Medulla oblongata (tissue), 1 donor: ENCODE results near the gene TBXAS1.

Source experiments
- DNase-seq: peaks from one replicate; pipeline ENCODE4 v3.0.0-alpha.2; 2015; ENCODE audit errors: extremely low spot score

The TBXAS1 gene

DNA sequence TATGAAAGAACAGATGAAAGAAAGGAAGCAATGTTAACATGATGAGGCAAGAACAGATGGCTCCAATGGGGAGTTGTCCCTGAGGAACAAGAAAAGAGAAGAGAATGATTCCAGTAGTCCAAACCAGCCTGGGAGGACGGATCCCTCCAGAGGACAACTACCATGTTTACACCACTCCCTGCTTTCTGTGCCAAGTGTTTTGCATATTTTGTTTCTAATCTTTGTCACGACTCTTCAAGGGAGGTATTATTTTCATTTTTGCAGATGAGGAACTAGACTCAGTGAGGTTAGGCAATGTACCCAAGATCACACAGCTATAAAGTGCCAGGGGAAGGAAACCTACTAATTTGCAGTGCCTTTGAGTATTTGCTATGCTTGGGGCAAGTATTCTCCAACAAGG lies 117.5 kb downstream of the TBXAS1 start:
- no peak for DNase-seq

DNA sequence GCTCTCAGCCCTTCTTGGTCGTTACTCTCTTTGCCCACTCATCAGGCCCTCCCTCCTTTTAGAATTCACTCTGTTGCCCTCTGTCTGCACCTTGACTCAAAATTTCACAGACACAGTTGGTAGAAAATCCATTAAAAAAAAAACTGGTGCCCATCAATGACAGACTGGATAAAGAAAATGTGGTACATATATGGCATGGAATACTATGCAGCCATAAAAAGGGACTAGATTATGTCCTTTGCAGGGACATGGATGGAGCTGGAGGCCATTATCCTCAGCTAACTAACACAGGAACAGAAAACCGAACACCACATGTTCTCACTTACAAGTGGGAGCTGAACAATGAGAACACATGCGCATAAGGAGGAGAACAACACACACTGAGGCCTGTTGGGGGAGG lies 118.0 kb downstream of the TBXAS1 start:
- no peak for DNase-seq

DNA sequence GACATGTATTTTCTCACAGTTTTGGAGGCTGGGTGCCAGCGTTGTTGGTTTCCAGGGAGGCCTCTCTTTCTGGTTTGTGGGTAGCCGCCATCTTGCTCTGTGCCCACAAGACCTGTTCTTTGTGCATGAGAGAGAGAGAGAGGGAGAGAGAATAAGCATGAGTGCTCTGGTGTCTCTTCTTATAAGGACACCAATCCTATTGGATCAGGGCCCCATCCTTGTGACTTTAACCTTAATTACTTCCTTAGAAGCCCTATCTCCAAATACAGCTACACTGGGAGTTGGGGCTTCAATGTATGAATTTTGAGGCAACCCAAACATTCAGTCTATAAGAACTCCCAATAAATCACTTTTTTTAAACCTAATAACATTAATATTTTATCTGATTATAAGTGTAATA lies 119.1 kb downstream of the TBXAS1 start:
- no peak for DNase-seq

DNA sequence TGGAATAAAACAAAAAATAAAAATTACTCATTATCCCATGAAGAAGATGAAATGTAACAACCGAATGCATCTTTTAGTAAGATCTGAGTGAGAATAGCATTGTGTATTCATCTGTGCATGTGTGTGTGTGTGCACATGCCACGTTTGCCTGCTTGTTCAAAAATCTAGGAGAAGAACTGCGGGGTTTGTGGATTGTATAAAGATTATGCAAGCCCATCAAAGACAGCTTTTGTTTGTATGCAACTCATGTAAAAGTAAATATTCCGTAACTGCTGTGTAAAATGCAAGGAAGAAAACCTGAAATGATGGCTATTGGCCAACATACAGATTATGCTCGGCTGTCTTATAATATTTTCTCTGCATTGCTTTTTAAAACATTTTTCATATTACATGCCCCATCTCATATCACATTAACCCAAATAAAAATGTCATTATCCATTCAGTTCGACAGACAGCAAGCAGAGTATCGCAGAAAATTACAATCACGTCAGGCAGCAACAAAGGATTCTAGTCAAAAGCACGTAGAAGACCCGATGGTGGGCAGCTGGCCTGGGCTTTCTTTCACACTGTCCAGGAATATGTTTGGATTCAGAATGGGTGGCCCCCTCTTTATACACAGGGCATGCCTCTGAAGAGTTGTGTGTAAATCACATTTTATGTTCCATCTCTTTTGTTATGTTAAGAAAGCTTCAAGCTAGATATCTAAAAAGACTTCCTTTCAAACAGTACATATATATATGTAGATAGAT lies 119.7 kb downstream of the TBXAS1 start:
- no peak for DNase-seq

DNA sequence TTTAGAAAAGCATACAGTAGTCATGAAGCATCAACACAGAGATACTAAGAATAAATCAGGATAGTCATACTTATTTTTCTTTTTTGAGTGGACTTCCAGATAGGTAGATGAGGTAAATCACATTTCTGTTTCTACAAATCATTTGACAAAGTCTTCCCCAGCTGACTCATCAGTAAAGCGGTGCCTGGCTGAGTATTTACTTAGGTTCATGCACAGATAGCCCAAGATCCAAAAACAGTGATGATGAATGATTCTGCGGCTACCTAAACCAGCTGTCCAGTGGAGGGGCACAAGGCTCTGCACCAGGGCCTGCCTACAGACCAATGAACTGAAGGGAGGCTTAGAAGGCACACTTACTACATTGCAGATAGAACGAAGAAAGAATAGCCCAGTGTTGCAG lies 120.6 kb downstream of the TBXAS1 start:
- no peak for DNase-seq

DNA sequence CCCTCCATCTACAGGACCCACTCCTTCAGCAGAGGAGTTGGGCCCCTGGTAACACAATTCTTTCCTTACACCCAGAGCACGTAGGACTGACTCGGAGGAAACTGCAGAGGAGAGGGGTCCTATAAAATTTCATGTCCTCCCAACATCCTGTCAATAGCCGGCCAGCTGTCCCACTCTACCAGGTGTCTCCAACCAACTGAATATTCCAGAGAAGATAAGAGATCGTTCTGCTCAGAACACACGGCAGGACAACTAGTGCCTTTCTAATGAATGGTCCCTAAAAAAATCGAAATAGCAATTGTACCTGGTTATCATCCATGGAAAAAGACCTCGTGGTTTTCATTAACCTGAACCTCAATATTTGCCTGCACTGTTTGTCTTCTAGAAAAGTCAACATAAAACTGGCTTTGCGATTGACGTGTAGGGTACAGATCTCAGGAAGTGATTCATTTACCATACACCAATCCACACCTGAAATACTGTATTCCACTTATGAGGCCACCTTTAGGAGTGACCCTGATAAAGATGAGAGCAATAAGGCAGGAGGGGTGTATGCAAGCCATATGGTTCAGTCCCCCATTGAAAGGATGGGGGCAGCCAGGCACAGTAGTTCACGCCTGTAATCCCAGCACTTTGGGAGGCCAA lies 121.9 kb downstream of the TBXAS1 start:
- no peak for DNase-seq

DNA sequence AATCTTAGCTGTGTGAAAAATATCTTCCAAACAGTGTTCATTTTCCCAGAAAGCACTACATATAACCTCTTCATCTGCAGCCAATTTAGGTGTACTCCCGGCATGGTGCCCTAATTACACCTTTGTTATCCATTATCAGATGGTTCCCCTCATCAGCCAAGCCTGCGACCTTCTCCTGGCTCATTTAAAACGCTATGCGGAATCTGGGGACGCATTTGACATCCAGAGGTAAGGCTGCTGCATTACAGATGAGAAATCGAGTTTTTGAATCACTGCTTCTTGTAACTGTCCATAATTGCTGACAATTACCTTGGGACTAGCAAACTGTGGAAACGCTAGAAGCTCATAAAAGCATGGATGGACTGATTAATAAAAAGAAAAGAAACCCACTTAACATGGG lies 124.2 kb downstream of the TBXAS1 start:
- no peak for DNase-seq

DNA sequence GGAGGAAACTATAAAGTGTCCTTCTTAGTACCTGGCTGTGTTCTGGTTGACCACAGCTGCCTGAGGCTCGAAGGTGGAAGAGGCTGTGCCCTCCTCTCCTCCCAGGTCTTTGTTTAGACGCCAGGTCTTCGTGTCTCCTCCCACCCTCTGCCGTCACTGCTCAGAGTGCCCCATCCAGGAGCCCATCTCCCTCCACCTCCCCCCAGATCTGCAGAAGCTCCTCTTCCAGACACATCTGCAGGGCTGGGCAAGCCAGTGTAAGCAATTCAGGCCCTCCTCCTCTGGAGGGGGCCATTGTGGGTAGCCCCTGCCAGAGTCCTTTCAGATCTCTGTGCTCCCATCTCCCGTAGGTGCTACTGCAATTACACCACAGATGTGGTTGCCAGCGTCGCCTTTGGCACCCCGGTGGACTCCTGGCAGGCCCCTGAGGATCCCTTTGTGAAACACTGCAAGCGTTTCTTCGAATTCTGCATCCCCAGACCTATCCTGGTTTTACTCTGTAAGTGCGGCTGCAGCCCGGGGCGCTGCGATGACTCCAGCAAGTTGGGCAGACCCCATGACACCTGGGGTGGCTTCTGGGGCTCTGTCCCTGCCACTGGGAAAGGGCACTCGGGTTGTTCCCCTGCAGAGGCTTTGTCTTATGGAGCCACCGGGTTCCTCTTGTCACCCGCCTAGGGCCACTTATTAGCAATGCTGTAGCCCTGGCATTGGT lies 126.2 kb downstream of the TBXAS1 start:
- no peak for DNase-seq

DNA sequence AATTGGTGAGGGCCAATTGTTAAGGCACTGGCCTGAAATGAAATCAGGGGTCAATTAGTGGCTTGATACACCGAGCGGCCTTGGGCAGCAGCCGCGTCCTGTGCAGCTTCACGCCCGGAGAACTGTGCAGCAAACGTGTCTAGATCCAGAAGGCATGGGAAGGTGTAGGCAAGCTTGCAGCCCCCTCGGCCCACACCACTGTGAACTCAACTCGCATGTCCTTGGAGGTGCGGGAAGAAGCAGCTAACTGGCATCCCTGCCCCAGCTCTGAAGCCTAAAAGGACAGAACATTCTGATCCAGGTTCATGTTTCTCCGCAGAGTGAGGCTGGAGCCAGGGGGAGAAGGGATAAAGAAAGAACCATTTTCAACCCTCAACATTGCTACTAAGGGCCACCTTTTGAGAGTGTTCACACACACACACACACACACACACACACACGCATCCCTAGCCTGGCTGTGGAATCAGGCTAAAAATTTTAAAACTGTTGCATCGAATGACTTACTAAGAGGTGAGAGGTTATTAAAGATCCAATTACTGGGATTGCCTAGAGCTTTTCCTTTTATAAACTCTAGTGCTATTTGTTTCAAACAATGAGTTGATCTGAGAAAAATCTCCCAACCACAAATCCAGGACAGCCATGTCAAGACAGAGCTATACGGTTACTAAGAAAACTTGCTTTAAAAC lies 129.7 kb downstream of the TBXAS1 start:
- DNase-seq = no peak

DNA sequence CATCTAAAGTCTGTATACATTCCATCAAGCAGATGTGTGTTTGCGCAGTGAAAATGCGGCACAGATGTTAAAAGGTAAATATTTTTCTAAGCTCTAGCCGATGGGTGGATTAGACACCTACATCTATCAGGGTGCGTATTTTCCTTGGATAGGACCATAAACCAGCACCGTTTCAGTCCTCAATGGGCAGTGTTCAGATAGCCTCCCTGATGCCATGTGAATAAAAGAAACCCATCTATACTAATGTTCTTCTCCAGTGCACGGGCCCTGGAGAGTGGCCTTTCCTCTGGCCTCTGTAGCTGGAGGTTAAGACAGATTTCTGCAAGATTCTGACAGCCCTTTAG lies 130.2 kb downstream of the TBXAS1 start:
- DNase-seq = no peak

DNA sequence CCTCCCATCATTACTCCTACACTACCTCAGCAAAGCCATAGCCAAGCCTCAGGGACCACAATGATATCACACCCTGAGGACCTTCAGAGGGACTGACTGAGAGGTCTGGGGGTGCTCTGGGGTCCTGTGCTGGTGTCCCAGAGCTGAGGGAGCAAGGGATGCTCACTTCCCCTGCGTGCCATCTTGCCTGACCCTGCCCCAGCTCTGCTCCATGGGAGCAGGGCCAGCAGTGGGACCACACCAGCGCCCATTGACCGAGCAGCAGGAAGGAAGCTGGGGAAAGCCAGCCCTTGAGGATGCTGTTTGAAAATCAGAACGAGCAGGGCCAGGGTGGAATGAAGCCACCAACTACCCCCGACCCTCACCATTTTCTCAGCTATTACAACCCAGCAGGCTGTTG lies 130.7 kb downstream of the TBXAS1 start:
- no peak for DNase-seq

DNA sequence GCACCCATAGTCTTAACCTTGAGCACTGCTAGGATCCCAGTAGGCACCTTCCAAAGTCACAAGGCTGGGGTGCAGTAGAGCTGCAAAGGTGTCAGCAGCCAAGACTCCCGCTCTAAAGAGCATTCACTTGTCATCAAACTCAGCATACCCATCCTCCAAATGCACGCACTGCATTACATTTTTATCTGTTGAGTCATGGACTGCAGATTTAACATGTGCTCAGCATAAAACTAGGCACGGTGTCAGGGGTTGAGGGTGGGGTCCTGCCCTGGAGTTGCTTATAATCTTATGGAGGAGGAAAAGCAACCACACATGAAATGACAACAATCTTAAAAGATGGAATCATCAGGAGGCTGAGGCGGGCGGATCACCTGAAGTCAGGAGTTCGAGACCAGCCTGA lies 131.1 kb downstream of the TBXAS1 start:
- no peak for DNase-seq

DNA sequence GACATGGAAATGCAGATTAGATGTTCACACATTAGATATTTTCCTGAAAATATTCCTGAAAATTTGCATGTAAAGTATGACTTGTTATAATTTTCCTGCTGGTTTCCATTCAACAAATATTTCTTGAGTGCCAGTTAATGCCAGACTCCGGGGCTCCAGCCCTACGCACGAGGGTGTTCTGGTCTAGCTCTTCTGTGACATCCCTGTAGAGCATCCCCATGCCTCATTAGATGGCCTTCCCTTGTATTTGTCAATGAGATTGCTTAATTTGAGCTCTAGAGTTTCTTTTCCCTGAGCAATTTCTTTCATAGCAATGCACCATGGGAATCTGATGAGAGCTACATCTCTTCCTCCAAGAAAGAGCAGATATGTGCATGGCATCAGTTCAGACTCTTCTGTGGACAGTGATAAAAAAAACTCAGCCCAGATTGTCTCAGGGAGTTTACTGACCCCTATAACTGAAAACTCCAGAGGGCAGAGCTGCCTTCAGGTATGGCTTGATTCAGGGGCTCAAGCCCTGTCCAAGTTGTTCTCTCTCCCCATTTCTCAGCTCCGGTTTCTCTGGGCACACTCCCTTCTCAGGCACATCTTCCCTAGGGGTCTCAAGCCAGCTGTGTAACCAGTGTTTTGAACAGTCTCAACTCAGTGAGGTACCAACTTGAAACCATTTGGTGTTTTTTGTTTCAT lies 137.0 kb downstream of the TBXAS1 start:
- no peak for DNase-seq

DNA sequence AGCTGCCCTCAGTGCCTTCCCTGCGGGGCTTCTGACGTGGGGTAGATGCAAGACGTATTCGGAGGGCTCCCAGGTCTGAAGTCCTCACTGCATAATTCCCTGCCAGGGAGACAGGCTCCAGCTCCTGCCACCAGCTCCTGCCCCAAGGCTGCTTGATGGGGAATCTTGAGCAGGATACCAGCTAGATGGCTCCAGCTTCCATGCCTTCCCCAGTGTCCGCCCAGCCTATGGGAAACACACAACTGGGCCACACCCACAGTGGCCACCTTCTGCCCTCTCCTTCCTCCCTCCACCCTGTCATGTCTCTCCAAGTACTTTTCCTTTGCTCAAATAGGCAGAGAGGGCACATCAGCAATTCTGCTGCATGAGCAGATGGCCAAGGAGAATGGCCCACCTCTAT lies 137.9 kb downstream of the TBXAS1 start:
- DNase-seq = no peak

DNA sequence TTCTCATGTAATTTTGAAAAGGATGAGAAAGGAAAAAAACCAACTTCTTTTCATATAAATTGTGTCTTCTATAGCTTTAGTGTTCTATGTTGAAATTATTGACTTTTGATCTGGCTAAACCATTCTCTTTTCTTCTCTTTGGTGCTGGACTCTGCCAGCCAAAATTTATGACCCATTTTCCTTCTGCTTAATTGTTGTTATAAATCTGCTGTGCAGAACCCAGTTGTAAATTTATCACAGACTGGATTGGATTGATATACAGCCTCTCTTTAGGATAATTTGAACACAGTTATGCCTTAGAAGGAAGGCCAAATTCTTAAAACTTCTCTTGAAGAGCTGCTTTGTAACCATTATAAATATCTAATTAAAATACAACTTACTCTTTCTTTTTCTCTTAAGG lies 139.9 kb downstream of the TBXAS1 start:
- DNase-seq = no peak

DNA sequence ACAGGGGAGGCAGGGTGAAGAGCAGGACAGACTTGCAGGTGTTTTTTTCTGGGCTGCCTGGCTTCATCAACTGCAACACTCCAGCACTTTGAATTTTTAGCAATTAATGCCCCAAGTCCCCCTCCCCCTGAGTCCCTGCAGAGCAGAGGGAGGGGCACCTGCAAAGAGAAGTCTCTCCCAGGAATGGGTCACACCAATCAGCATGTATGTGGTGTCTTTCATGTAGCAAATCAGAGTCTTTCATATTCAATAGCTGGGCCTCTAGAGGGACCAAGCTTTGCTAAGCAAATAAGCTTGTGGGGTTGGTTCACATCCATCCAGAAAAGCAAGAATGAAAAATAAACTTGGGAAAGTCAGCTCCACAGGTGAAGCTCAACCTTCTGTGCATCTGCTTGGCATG lies 143.0 kb downstream of the TBXAS1 start:
- DNase-seq = no peak

DNA sequence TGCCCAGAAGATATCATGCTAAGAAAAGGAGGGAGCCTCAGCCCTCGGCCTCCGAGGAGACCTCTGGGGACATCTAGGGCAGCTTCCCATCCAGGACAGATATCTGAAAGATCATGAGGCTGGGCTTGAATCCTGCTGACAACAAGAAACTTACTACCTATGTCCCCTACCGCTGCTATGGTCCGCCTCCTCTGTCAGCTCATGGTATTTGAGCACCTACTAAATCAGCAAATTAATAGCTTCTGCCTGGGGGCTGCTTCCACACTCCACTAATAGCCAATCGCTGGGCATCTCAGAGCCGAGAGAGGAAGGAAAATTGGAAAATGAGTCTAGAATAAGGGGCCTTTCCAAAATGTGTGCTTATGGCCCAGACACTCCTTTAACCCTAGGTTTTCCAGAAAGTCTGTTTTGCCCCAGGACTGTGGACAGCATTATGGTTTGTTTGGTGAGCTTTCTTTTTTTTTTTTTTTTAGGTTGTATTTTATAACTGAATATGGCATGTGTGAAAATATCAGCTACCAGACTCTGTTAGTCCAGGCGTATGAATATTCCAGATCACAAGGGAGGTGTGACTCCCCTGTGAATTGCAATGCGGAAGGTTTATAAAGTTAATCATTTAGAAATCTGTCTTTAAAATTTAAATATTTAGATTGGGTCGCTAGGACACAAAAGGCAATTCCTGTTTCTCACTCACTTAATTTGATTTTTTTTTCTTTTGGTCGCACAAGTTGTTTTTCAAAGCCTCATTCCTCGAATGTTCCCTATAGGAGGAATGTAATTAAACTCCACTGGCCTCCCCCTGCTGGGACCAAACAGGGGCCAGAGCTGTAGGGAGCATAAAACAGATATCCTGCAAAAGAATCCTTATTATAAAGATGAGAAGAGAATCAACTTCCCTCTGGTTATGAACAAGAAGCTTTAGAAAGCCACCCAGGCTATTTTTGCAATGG lies 144.3 kb downstream of the TBXAS1 start:
- no peak for DNase-seq

DNA sequence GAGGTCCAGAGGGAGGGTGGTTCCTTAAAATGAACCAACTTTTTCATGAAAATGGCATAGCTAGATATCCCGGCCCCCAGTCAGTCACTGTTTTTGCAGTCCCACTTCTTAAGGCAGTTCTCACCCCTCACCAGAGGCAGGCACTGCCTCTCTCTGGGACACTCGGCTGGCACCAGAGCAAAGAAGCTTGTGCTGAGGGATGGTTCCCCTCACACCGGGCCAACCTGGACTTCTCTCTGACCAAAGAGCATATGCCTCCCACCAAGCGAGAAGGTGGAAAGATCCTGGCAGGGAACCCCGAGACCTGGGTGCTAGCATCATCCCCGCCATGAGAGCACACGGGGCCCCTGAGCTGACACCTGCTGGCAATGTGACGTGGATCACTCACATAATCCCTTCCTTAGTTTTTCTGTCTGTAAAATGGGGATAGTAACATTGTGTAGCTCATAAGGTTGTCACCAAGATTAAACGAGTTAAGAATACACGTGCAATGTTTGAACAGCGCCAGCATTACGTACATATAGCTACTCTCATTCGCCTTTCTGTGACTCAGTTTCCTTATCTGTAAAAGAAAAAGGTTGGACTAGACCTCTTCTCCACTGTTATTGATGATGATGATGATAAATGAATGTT lies 145.2 kb downstream of the TBXAS1 start:
- DNase-seq = no peak

DNA sequence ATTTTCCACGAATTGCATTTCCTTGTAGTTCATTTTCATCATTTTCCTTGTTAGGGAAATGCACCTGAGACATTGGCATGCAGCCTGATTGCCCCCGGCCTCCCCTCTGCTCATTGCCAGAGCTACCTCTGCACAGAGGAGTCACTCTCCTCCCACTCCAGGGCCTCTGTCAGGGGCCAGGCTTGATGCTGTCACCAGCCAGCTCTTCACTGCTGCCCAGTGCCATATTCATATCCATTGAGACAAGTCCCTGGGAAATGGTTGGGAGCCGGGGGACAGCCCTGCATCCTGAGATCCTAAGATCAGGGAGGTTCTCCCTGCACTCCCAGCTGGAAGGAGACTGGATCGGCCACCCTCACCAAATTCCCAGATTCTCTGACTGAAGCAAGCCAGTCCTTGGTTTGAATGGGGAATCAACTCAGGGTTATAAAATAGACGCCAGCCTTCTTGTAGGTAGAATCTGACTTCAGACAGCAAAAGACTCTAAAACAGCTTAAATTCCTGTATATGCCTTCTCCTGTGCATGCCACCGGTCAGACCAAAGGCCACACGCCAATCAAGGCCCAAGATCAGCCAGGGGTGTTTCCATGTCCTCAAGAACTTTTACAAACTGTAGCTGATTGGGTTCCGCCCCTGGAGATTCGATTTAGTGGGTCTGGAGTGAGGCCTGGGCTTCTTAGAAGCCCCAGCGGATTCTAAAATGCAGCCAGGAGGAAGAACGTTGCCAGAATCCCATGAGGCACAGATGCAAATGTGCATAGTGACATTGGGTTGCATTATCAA lies 147.2 kb downstream of the TBXAS1 start:
- DNase-seq = no peak
